GM12878 (cell line): ENCODE measurements around the gene CD200R1L. TPM values are rescaled to one million over a fixed set of nuclear protein-coding genes. Genes with fewer than 3 reads are reported as not detected.

ENCODE experiments used
- ATAC-seq: fragments of 200-7000 bp; cut with Tn5 transposase; 3 replicates; pipeline ENCODE4 v1.9.1; 2020; ENCODE audit warnings: mild to moderate bottlenecking, moderate library complexity
- BruUV-seq: library from RNA; stranded (reverse); fragments of 400-500 nt; replicated peaks from 2 replicates; lab custom pipeline; 2021; lab: Mats Ljungman, UMichigan
- CTCF ChIA-PET: fragments of 300-600 bp; sonication (Branson Sonifier 250); formaldehyde crosslinking; extraction: SDS; loops from one replicate; lab custom pipeline; 2021; ENCODE audit warnings: inconsistent platforms; lab: Yijun Ruan, JAX
- POLR2A ChIA-PET: fragments of 350-600 bp; formaldehyde crosslinking; extraction: SDS; loops from one replicate; lab custom pipeline; 2021; ENCODE audit warnings: inconsistent platforms; lab: Charles Lee
- RAD21 ChIA-PET: fragments of 300-600 bp; sonication (Branson Sonifier 250); formaldehyde crosslinking; loops from one replicate; lab custom pipeline; 2023; ENCODE audit warnings: antibody characterized with exemption; ENCODE audit not compliant: unreplicated experiment; lab: Charles Lee
- SMC1A ChIA-PET: fragments of 300-600 bp; sonication (Branson Sonifier 250); formaldehyde crosslinking; loops from one replicate; lab custom pipeline; 2023; ENCODE audit not compliant: unreplicated experiment, uncharacterized antibody; lab: Charles Lee
- DNase-seq: peaks from one replicate; pipeline ENCODE4 v3.0.0-alpha.2; 2011; ENCODE audit warnings: low read depth, low spot score
- FAIRE-seq: peaks from 3 replicates; lab custom pipeline; 2011; peaks lifted over from hg19 to GRCh38; lab: Jason Lieb, UNC
- H2AFZ ChIP-seq: 2 replicates; pipeline ENCODE4 v1.6.0; 2011; ENCODE audit warnings: low read depth, low read length, control low read depth; ENCODE audit not compliant: control insufficient read depth
- H3K27ac ChIP-seq: 2 replicates; pipeline ENCODE4 v1.5.1; 2011; ENCODE audit warnings: control low read depth; ENCODE audit not compliant: control insufficient read depth, insufficient read depth
- H3K27me3 ChIP-seq, 2 experiments: replicated peaks in 1 of 2; 2 replicates each; pipeline versions ENCODE4 v1.6.0 to v1.6.1; 2011; ENCODE audit warnings: low read length in 1 of 2; ENCODE audit not compliant: control insufficient read depth in 2 of 2, insufficient read depth in 2 of 2
- H3K36me3 ChIP-seq, 2 experiments: 2 replicates each; pipeline ENCODE4 v1.5.1; 2011; ENCODE audit warnings: low read length in 1 of 2; ENCODE audit not compliant: control insufficient read depth in 2 of 2, insufficient read depth in 2 of 2
- H3K4me1 ChIP-seq: 2 replicates; pipeline ENCODE4 v1.6.1; 2011; ENCODE audit warnings: mild to moderate bottlenecking, low read length, moderate library complexity, mixed read lengths; ENCODE audit not compliant: control insufficient read depth, insufficient read depth
- H3K4me2 ChIP-seq: 2 replicates; pipeline ENCODE4 v1.6.0; 2011; ENCODE audit warnings: control low read depth; ENCODE audit not compliant: control insufficient read depth, insufficient read depth
- H3K4me3 ChIP-seq: fragments of 200-600 bp; sonication (generic); 2 replicates; pipeline ENCODE4 v1.5.1; 2016
- H3K79me2 ChIP-seq: 2 replicates; pipeline ENCODE4 v1.6.0; 2011; ENCODE audit warnings: low read length; ENCODE audit not compliant: control insufficient read depth, insufficient read depth
- H3K9ac ChIP-seq: 2 replicates; pipeline ENCODE4 v1.8.0; 2011; ENCODE audit warnings: low read length, control low read depth, mixed read lengths; ENCODE audit not compliant: control insufficient read depth, insufficient read depth
- H3K9me3 ChIP-seq: replicated peaks from 3 replicates; pipeline ENCODE4 v1.5.1; 2011; ENCODE audit warnings: mild to moderate bottlenecking, low read length; ENCODE audit not compliant: control insufficient read depth, insufficient read depth
- H4K20me1 ChIP-seq: 2 replicates; pipeline ENCODE4 v1.6.0; 2011; ENCODE audit not compliant: control insufficient read depth, insufficient read depth
- CREM ChIP-seq: IDR thresholded peaks from 2 replicates; pipeline ENCODE4 v1.6.1; 2014; ENCODE audit warnings: antibody characterized with exemption, low read depth
- ETV6 ChIP-seq, 2 experiments: fragments of 450-650 bp in 1 of 2; IDR thresholded peaks in 1 of 2; conservative IDR thresholded peaks in 1 of 2; 2 replicates each; pipeline ENCODE4 v1.6.1; 2014; ENCODE audit warnings: antibody characterized with exemption in 1 of 2, borderline replicate concordance in 1 of 2, low read depth in 1 of 2, mild to moderate bottlenecking in 1 of 2, moderate library complexity in 1 of 2
- PAX8 ChIP-seq: fragments of 450-650 bp; IDR thresholded peaks from 2 replicates; pipeline ENCODE4 v1.6.1; 2017; ENCODE audit warnings: mild to moderate bottlenecking, moderate library complexity
- PKNOX1 ChIP-seq: fragments of 450-650 bp; IDR thresholded peaks from 2 replicates; pipeline ENCODE4 v1.6.1; 2016; ENCODE audit warnings: mild to moderate bottlenecking
- RUNX3 ChIP-seq: IDR thresholded peaks from 2 replicates; pipeline ENCODE4 v1.6.1; 2012; ENCODE audit warnings: low read length, inconsistent platforms
- TAF1 ChIP-seq: IDR thresholded peaks from 2 replicates; pipeline ENCODE4 v1.6.1; 2011; ENCODE audit warnings: mild to moderate bottlenecking, low read depth, low read length, borderline replicate concordance
- WGBS: methylation state at CpG from one replicate; pipeline ENCODE4 v1.1.6; 2016; ENCODE audit warnings: low lambda C conversion rate; ENCODE audit not compliant: insufficient replicate concordance, insufficient coverage; ENCODE audit errors: missing lambda C conversion rate; 5-methylcytosine and 5-hydroxymethylcytosine counted together
- in situ Hi-C: fragments of 300-500 bp; cut with MboI; formaldehyde crosslinking; loops from 9 replicates; pipeline ENCODE4 v1.14.3; 2018; ENCODE audit warnings: mixed read lengths
- intact Hi-C: fragments of 100-400 bp; cut with micrococcal nuclease; formaldehyde crosslinking; loops from one replicate; pipeline ENCODE4 v1.14.2; 2022; ENCODE audit not compliant: unreplicated experiment
- polyA plus RNA-seq, 11 experiments: library from polyadenylated mRNA; depleted of rRNA in 4 of 11; unstranded in 6 of 11; stranded (reverse) in 5 of 11; fragments of >200 nt; fragmentation: Nextera tagmentation in 4 of 11; fragmentation: Illumina TruSeq in 1 of 11; extraction: Ambion mirVana in 4 of 11; extraction: Trizol in 1 of 11; gene quantifications; 1 replicate in 1 of 11; 2 replicates in 10 of 11; pipeline versions ENCODE4 v1.2.1 to v1.2.3, GENCODE V29; 2011 to 2016; ENCODE audit warnings: inconsistent platforms in 2 of 11, missing spikeins in 2 of 11, low read depth in 1 of 11
- total RNA-seq, 4 experiments: library from RNA; depleted of rRNA in 3 of 4; stranded (reverse); fragments of >200 nt in 3 of 4; fragmentation: Illumina TruSeq in 1 of 4; extraction: Trizol in 1 of 4; gene quantifications; 2 replicates each; pipeline versions ENCODE4 v1.2.1 to v1.2.3, GENCODE V29; 2013 to 2021

The CD200R1L gene
- total and polyA plus RNA-seq, 10 of the 15 experiments (the other 5 are each of a cell fraction or from before 2014, with no cell fraction given), result 0.41 TPM; not detected in 9

- Histone ChIP-seq H3K79me2 (no peaks in the 10 kb centered on the region), H4K20me1 (no peaks in the 10 kb centered on the region), H3K36me3 (no peaks in the 10 kb centered on the region), H3K27ac (no peak overlapping the region), H3K4me2 (no peak overlapping the region), H3K9me3 (no peaks in the 10 kb centered on the region; the same call in 2 of the 3 replicates), H3K4me3 (no peak overlapping the region), H3K4me1 (no peaks in the 10 kb centered on the region), H3K27me3 (peaks cover 0 to 2% of the 10 kb centered on the region in 2 experiments; a peak in 1 of 4 replicates), H3K9ac (no peak overlapping the region), H2AFZ (no peak overlapping the region)
- ChIA-PET RAD21 (interaction anchor here (0.6 to 1.3 kb wide), 2 partner anchors 150 to 590 kb away, joined by 3 read pairs; no protein-coding TSS in a partner anchor), SMC1A (interaction anchor here (1.2 to 2.5 kb wide), 4 partner anchors 10 to 150 kb away, joined by 3 to 9 read pairs (median 4); no protein-coding TSS in a partner anchor), CTCF (interaction anchor here (0.7 to 1.1 kb wide), 2 partner anchors 87 to 242 kb away, joined by 3 read pairs; no protein-coding TSS in a partner anchor), POLR2A (interaction anchor here (1.1 kb wide), 1 partner anchor 10 kb away, joined by 3 read pairs; no protein-coding TSS in a partner anchor)
- ATAC-seq, result 0 out of 3 replicates have a peak, but pooled peaks have one; percentile 34
- in situ Hi-C loops, result no loop called here
- 61% methylated on average over 4 of the region's 4 CpGs for WGBS
- no TSS peak for BruUV-seq
- no peak for DNase-seq
- TF ChIP-seq PAX8 (no peak), RUNX3 (peak; percentile 16; the same call in 1 of the 2 replicates), TAF1 (no peak), CREM (no peak)
- FAIRE-seq, result no peak
- intact Hi-C loops, result no loop called here
These were observed 38.1 kb upstream of the CD200R1L start for GRCh38 chr3:112884678-112885290.

- no TSS peak for BruUV-seq
- Histone ChIP-seq H3K27ac (no peak overlapping the region), H3K9me3 (no peaks in the 10 kb centered on the region; the same call in 2 of the 3 replicates), H3K4me3 (no peak overlapping the region), H2AFZ (no peak overlapping the region), H3K27me3 (peaks cover 0 to 2% of the 10 kb centered on the region in 2 experiments; a peak in 1 of 4 replicates), H3K4me2 (no peak overlapping the region), H3K4me1 (no peaks in the 10 kb centered on the region), H3K36me3 (no peaks in the 10 kb centered on the region), H3K79me2 (no peaks in the 10 kb centered on the region), H3K9ac (no peak overlapping the region), H4K20me1 (no peaks in the 10 kb centered on the region)
- ChIA-PET CTCF (no interaction called here), POLR2A (no interaction called here), SMC1A (no interaction called here), RAD21 (no interaction called here)
- ATAC-seq (no peak), FAIRE-seq (no peak), DNase-seq (no peak)
- no peak for TF ChIP-seq ETV6 (conservative IDR thresholded peaks at IDR 0.05 in 1 of 2, IDR thresholded peaks at IDR 0.05 in 1 of 2; ENCODE audit: borderline replicate concordance in 1 of 2, low read depth in 1 of 2)
- TF ChIP-seq PKNOX1, result peak; percentile 41
- intact Hi-C loops, result no loop called here
- WGBS, result 0% methylated on average over 4 of the region's 4 CpGs
- in situ Hi-C loops, result no loop called here
These were observed 35.2 kb upstream of the CD200R1L start for GRCh38 chr3:112881891-112882290.
